ENCODE measurements around the gene TMEM114. TPM values are rescaled to one million over a fixed set of nuclear protein-coding genes. Genes with fewer than 3 reads are reported as not detected.

Gene TMEM114
- not detected in 2 replicates for total RNA-seq

GRCh38 chr16:8589900-8590688 is at the start of gene TMEM114:
TMEM114 (minus strand) TSS chr16:8590511; CDS start chr16:8589838, 673 bp downstream.

DNA sequence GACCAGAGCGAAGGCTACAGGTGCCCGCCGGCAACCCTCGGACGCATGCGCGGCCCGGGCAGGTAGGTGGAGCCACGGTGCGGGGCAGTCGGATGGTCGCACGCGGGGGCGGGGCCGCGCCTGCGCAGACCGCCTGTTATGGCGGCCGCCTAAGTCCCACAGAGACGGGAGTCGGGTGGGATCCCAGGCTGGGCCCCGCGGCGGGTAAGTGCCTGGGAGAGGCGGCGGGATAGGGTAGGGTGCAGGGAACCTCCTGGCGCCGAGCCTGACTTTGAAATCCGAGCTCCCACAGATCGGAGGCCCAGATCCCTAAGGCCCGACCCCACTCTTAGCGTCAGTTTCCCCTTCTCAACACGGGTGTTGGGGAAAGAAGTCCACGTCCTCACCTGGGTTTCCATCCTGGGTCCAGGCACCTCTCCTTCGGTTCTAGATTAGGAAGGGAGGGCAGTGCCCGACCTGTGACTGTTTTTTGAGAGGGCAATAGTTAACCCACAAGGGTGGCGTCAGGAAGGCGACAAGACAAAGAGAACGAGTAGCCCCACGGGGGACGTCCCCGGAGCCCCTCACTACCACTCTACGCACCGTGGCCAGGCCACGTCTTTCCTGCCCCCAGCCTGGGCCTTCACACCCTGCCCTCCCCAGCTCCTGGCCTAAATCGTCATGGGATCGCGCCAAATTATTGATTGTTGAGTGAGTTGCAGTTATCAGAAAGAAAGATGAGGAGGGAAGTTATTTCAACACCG is 31.4 kb upstream of the TMEM114 start, which contains the start of gene METTL22:
TSS of gene METTL22 (plus strand) at position 127 of the 743 bp plus-strand sequence. CDS start 3,968 bp downstream, outside the sequence.

Other genes with a start within 250 kb of the TMEM114 start
- gene METTL22, start 31.2 kb upstream of the TMEM114 start, total RNA-seq, result 24.7 and 27.1 TPM in 2 replicates
- 16.9 and 27.7 TPM in 2 replicates for gene ABAT, start 84.1 kb upstream of the TMEM114 start, total RNA-seq
- gene TMEM186, start 207.1 kb upstream of the TMEM114 start, total RNA-seq, result 2.0 and 3.9 TPM in 2 replicates
- gene PMM2, start 207.3 kb upstream of the TMEM114 start, total RNA-seq, result 40.4 and 45.3 TPM in 2 replicates

Measured in placental epithelial cell (primary cell).